K562 (cell line): ENCODE measurements around the gene RNF151. TPM values are rescaled to one million over a fixed set of nuclear protein-coding genes. Genes with fewer than 3 reads are reported as not detected.
A peak's percentile ranks its signal among the peaks of the same experiment; 100 is the strongest.

Source experiments
- GATAD2A ChIP-seq: fragments of 450-650 bp; IDR thresholded peaks from 2 replicates; pipeline ENCODE4 v1.6.1; 2017
- NFIX ChIP-seq: fragments of 250-450 bp; sonication (Bioruptor Pico); IDR thresholded peaks from 2 replicates; pipeline ENCODE4 v1.4.0; 2020; ENCODE audit warnings: low read depth, mild to moderate bottlenecking, moderate library complexity
- RAD21 ChIP-seq, 2 experiments: fragments of 250-450 bp in 1 of 2; fragments of 450-650 bp in 1 of 2; sonication (Bioruptor Pico) in 1 of 2; formaldehyde crosslinking in 1 of 2; IDR thresholded peaks in 1 of 2; conservative IDR thresholded peaks in 1 of 2; 2 replicates each; pipeline versions ENCODE4 v1.4.0 to v1.8.0; 2020 to 2022; ENCODE audit warnings: mild to moderate bottlenecking in 2 of 2, moderate library complexity in 1 of 2
- ZNF77 ChIP-seq: fragments of 250-450 bp; sonication (Bioruptor Pico); IDR thresholded peaks from 2 replicates; pipeline ENCODE4 v1.5.0; 2020
- polyA plus RNA-seq, 8 experiments: library from polyadenylated mRNA; depleted of rRNA in 4 of 8; stranded (reverse) in 5 of 8; unstranded in 3 of 8; fragments of >200 nt; fragmentation: Nextera tagmentation in 2 of 8; fragmentation: Illumina TruSeq in 1 of 8; extraction: Ambion mirVana in 2 of 8; extraction: Trizol in 1 of 8; gene quantifications; 2 replicates each; pipeline versions ENCODE4 v1.2.1 to v1.2.3, GENCODE V29; 2011 to 2014; ENCODE audit warnings: inconsistent platforms in 1 of 8, missing spikeins in 1 of 8
- total RNA-seq, 7 experiments: library from RNA; depleted of rRNA in 6 of 7; stranded (reverse); fragments of >200 nt in 6 of 7; fragmentation: Illumina TruSeq in 2 of 7; extraction: Trizol in 2 of 7; gene quantifications; 2 replicates each; pipeline versions ENCODE4 v1.2.1 to v1.2.3, GENCODE V29; 2011 to 2021; ENCODE audit warnings: low replicate concordance in 1 of 7
- TF ChIP-seq, protein P1 (sequence below): fragments of 450-650 bp; formaldehyde crosslinking; IDR thresholded peaks from 2 replicates; pipeline ENCODE4 v1.4.0; 2020; ENCODE audit warnings: mild to moderate bottlenecking, moderate library complexity
- TF ChIP-seq, protein P2 (sequence below): fragments of 450-650 bp; IDR thresholded peaks from 2 replicates; pipeline ENCODE4 v1.6.1; 2016; ENCODE audit warnings: antibody characterized with exemption
- TF ChIP-seq, protein P3 (sequence below): sonication (generic); formaldehyde crosslinking; IDR thresholded peaks from 2 replicates; pipeline ENCODE4 v1.8.0; 2022; ENCODE audit warnings: mild to moderate bottlenecking, low read depth, missing genetic modification reagents
- TF ChIP-seq, protein P4 (sequence below): fragments of 250-450 bp; sonication (Bioruptor Pico); IDR thresholded peaks from 2 replicates; pipeline ENCODE4 v1.8.0; 2021; ENCODE audit warnings: borderline replicate concordance, mild to moderate bottlenecking, moderate library complexity; ENCODE audit not compliant: poor library complexity, severe bottlenecking
- TF ChIP-seq, protein P5 (sequence below): fragments of 450-650 bp; IDR thresholded peaks from 2 replicates; pipeline ENCODE4 v1.6.1; 2016; ENCODE audit warnings: borderline replicate concordance
- TF ChIP-seq, protein P6 (sequence below): fragments of 250-450 bp; sonication (Bioruptor Pico); IDR thresholded peaks from 2 replicates; pipeline ENCODE4 v1.8.0; 2021; ENCODE audit warnings: moderate library complexity, mild to moderate bottlenecking, inconsistent platforms
- TF ChIP-seq, protein P7 (sequence below): fragments of 450-650 bp; formaldehyde crosslinking; conservative IDR thresholded peaks from 2 replicates; pipeline ENCODE4 v1.4.0; 2022; ENCODE audit warnings: mild to moderate bottlenecking, missing genetic modification characterization

RNF151 gene
- total and polyA plus RNA-seq, 9 of the 15 experiments (the other 6 are each of a cell fraction or from before 2014, with no cell fraction given) = not detected

DNA sequence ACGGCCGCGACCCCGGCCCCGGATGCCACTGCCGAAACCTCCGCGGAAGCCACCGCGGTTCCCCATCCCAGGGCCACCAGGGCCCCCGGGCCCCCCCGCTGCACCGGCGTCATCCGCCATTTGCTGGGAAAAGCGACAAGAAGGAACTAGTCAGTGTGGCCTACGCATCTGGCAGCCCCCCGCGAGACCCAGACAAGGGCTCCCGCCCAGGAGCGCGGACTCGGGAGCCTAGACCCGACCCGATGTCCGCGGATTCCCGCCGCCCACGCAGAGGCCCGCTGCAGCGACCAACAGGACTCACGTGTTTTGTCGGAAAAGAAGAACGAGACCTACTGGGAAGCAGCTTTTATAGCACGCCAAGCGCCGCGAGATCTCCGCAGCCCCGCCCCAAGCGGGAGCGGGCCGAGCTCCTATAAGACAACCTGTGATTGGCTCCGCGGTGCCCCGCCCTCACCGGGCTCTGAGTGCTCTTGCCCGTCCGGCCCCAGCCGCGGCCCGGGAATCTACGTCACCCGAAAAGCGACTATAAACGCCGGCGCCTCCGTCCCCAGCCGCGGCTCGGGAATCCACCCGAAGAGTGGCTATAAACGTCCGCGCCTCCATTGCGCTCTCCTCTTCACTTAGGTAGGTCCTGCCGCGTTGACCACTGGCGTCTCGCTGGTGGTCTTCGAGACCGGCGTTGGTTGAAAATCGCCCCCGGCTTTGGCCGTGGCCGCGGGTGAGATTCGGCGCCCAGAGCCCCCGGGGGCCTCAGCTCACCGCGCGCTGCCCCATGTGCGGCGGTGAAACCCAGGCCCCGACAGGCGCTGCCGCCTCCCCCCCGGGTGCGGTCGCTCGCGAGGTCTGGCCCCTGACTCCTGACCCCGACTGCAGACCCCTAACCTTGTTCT, 1.9 kb upstream of the RNF151 start, which contains the start of gene RPS2 (continued):
- TF ChIP-seq RAD21 (CRISPR knock-in tag; conservative IDR thresholded peaks at IDR 0.05 in 1 of 2, IDR thresholded peaks at IDR 0.05 in 1 of 2) (no peak), NFIX (CRISPR knock-in tag) (no peak), ZNF77 (CRISPR knock-in tag) (no peak), GATAD2A (peak; percentile 46; the same call in 1 of the 2 replicates)
- TF ChIP-seq, protein P1, sequence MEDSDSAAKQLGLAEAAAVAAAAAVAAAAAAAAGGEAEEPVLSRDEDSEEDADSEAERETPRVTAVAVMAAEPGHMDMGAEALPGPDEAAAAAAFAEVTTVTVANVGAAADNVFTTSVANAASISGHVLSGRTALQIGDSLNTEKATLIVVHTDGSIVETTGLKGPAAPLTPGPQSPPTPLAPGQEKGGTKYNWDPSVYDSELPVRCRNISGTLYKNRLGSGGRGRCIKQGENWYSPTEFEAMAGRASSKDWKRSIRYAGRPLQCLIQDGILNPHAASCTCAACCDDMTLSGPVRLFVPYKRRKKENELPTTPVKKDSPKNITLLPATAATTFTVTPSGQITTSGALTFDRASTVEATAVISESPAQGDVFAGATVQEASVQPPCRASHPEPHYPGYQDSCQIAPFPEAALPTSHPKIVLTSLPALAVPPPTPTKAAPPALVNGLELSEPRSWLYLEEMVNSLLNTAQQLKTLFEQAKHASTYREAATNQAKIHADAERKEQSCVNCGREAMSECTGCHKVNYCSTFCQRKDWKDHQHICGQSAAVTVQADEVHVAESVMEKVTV = no peak
- TF ChIP-seq, protein P2, sequence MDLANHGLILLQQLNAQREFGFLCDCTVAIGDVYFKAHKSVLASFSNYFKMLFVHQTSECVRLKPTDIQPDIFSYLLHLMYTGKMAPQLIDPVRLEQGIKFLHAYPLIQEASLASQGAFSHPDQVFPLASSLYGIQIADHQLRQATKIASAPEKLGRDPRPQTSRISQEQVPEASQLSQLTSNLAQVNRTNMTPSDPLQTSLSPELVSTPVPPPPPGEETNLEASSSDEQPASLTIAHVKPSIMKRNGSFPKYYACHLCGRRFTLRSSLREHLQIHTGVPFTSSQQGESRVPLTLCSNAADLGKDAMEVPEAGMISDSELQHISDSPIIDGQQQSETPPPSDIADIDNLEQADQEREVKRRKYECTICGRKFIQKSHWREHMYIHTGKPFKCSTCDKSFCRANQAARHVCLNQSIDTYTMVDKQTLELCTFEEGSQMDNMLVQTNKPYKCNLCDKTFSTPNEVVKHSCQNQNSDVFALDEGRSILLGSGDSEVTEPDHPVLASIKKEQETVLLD = no peak
- TF ChIP-seq, protein P3, sequence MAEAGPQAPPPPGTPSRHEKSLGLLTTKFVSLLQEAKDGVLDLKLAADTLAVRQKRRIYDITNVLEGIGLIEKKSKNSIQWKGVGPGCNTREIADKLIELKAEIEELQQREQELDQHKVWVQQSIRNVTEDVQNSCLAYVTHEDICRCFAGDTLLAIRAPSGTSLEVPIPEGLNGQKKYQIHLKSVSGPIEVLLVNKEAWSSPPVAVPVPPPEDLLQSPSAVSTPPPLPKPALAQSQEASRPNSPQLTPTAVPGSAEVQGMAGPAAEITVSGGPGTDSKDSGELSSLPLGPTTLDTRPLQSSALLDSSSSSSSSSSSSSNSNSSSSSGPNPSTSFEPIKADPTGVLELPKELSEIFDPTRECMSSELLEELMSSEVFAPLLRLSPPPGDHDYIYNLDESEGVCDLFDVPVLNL (CRISPR knock-in tag) = no peak
- TF ChIP-seq, protein P4, sequence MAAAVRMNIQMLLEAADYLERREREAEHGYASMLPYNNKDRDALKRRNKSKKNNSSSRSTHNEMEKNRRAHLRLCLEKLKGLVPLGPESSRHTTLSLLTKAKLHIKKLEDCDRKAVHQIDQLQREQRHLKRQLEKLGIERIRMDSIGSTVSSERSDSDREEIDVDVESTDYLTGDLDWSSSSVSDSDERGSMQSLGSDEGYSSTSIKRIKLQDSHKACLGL (CRISPR knock-in tag) = peak; percentile 93
- TF ChIP-seq, protein P5, sequence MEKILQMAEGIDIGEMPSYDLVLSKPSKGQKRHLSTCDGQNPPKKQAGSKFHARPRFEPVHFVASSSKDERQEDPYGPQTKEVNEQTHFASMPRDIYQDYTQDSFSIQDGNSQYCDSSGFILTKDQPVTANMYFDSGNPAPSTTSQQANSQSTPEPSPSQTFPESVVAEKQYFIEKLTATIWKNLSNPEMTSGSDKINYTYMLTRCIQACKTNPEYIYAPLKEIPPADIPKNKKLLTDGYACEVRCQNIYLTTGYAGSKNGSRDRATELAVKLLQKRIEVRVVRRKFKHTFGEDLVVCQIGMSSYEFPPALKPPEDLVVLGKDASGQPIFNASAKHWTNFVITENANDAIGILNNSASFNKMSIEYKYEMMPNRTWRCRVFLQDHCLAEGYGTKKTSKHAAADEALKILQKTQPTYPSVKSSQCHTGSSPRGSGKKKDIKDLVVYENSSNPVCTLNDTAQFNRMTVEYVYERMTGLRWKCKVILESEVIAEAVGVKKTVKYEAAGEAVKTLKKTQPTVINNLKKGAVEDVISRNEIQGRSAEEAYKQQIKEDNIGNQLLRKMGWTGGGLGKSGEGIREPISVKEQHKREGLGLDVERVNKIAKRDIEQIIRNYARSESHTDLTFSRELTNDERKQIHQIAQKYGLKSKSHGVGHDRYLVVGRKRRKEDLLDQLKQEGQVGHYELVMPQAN = peak; percentile 81; the same call in 1 of the 2 replicates
- TF ChIP-seq, protein P6, sequence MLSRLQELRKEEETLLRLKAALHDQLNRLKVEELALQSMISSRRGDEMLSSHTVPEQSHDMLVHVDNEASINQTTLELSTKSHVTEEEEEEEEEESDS (CRISPR knock-in tag) = no peak
- TF ChIP-seq, protein P7, sequence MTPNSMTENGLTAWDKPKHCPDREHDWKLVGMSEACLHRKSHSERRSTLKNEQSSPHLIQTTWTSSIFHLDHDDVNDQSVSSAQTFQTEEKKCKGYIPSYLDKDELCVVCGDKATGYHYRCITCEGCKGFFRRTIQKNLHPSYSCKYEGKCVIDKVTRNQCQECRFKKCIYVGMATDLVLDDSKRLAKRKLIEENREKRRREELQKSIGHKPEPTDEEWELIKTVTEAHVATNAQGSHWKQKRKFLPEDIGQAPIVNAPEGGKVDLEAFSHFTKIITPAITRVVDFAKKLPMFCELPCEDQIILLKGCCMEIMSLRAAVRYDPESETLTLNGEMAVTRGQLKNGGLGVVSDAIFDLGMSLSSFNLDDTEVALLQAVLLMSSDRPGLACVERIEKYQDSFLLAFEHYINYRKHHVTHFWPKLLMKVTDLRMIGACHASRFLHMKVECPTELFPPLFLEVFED (CRISPR knock-in tag) = peak; percentile 79; the same call in 1 of the 2 replicates
